A549 (cell line): Measurements from ENCODE around the gene KCNAB1. TPM values are rescaled to one million over a fixed set of nuclear protein-coding genes. Genes with fewer than 3 reads are reported as not detected.

Experiments
- ATAC-seq, 2 experiments: fragments of 200-7000 bp in 1 of 2; fragments of >200 bp in 1 of 2; cut with Nextera tagmentation in 1 of 2; cut with Tn5 transposase in 1 of 2; 3 replicates each; pipeline versions ENCODE4 v1.8.0 to v1.9.1; 2018 to 2020; ENCODE audit warnings: mild to moderate bottlenecking in 1 of 2, moderate library complexity in 1 of 2
- CTCF ChIA-PET: fragments of 300-600 bp; sonication (Branson Sonifier 250); formaldehyde crosslinking; extraction: SDS; loops from one replicate; lab custom pipeline; 2021; ENCODE audit warnings: antibody characterized with exemption, inconsistent platforms; lab: Yijun Ruan, JAX
- POLR2A ChIA-PET: fragments of 350-600 bp; formaldehyde crosslinking; extraction: SDS; loops from one replicate; lab custom pipeline; 2021; ENCODE audit warnings: antibody characterized with exemption, inconsistent platforms; lab: Yijun Ruan, JAX
- DNase-seq, 2 experiments: peaks; one replicate each; pipeline versions ENCODE4 v3.0.0 to v3.0.0-alpha.2; 2011 to 2016; ENCODE audit warnings: low read depth in 1 of 2, low spot score in 1 of 2
- FAIRE-seq: peaks from 2 replicates; lab custom pipeline; 2011; peaks lifted over from hg19 to GRCh38; lab: Jason Lieb, UNC
- H3K27ac ChIP-seq, 2 experiments: fragments of >200 bp; sonication (Bioruptor Twin); formaldehyde crosslinking; 3 replicates each; pipeline ENCODE4 v1.5.1; 2016 to 2017
- H3K4me1 ChIP-seq: fragments of >200 bp; sonication (Bioruptor Twin); formaldehyde crosslinking; 3 replicates; pipeline ENCODE4 v1.6.1; 2016
- H3K4me2 ChIP-seq: fragments of >200 bp; sonication (Bioruptor Twin); formaldehyde crosslinking; 3 replicates; pipeline ENCODE4 v1.6.1; 2016
- H3K4me3 ChIP-seq: fragments of >200 bp; sonication (Bioruptor Twin); formaldehyde crosslinking; 3 replicates; pipeline ENCODE4 v1.5.1; 2016
- H3K9me3 ChIP-seq: fragments of >200 bp; sonication (Bioruptor Twin); formaldehyde crosslinking; 3 replicates; pipeline ENCODE4 v1.6.1; 2016
- BCL3 ChIP-seq: fragments of >200 bp; sonication (Bioruptor Twin); formaldehyde crosslinking; IDR thresholded peaks from 3 replicates; pipeline ENCODE4 v1.6.1; 2016
- CHD2 ChIP-seq: fragments of 150-350 bp; IDR thresholded peaks from 2 replicates; pipeline ENCODE4 v1.6.1; 2014; ENCODE audit warnings: low read length; ENCODE audit not compliant: partially characterized antibody
- EHF ChIP-seq: fragments of 250-450 bp; sonication (Bioruptor Pico); IDR thresholded peaks from 2 replicates; pipeline ENCODE4 v1.5.0; 2020; ENCODE audit warnings: mild to moderate bottlenecking
- EHMT2 ChIP-seq: fragments of 200-600 bp; sonication (generic); IDR thresholded peaks from 2 replicates; pipeline ENCODE4 v1.6.1; 2016; ENCODE audit warnings: antibody characterized with exemption, low read depth, mild to moderate bottlenecking, moderate library complexity
- EP300 ChIP-seq, 2 experiments: fragments of >200 bp; sonication (Bioruptor Twin); formaldehyde crosslinking; IDR thresholded peaks; 2 replicates in 1 of 2; 3 replicates in 1 of 2; pipeline ENCODE4 v1.6.1; 2016 to 2017
- FOSL2 ChIP-seq, 2 experiments: fragments of 450-650 bp in 1 of 2; fragments of >200 bp in 1 of 2; sonication (Bioruptor Twin) in 1 of 2; formaldehyde crosslinking; IDR thresholded peaks; 2 replicates each; pipeline versions ENCODE4 v1.5.0 to v1.6.1; 2016 to 2020; ENCODE audit warnings: mild to moderate bottlenecking in 1 of 2, moderate library complexity in 1 of 2
- HDAC2 ChIP-seq: fragments of 200-600 bp; sonication (generic); IDR thresholded peaks from 2 replicates; pipeline ENCODE4 v1.6.1; 2016
- HMGXB4 ChIP-seq: fragments of 250-450 bp; sonication (Bioruptor Pico); IDR thresholded peaks from 2 replicates; pipeline ENCODE4 v1.5.0; 2021; ENCODE audit warnings: mild to moderate bottlenecking, moderate library complexity, borderline replicate concordance
- HOXB13 ChIP-seq: fragments of 250-450 bp; sonication (Bioruptor Pico); IDR thresholded peaks from 2 replicates; pipeline ENCODE4 v1.5.0; 2020; ENCODE audit warnings: low read depth, mild to moderate bottlenecking, moderate library complexity
- JUN ChIP-seq, 2 experiments: fragments of >200 bp; sonication (Bioruptor Twin); formaldehyde crosslinking; IDR thresholded peaks; 2 replicates in 1 of 2; 3 replicates in 1 of 2; pipeline ENCODE4 v1.6.1; 2016 to 2017
- KDM5A ChIP-seq: fragments of 200-600 bp; sonication (generic); IDR thresholded peaks from 2 replicates; pipeline ENCODE4 v1.6.1; 2016; ENCODE audit warnings: antibody characterized with exemption, mild to moderate bottlenecking
- MAX ChIP-seq: IDR thresholded peaks from 2 replicates; pipeline ENCODE4 v1.6.1; 2012
- NFE2L2 ChIP-seq: fragments of 150-350 bp; conservative IDR thresholded peaks from 2 replicates; pipeline ENCODE4 v1.6.1; 2014; ENCODE audit warnings: low read length
- PBX3 ChIP-seq: IDR thresholded peaks from 2 replicates; pipeline ENCODE4 v1.6.1; 2012
- RCOR1 ChIP-seq: fragments of 150-350 bp; IDR thresholded peaks from 2 replicates; pipeline ENCODE4 v1.6.1; 2014; ENCODE audit warnings: antibody characterized with exemption, low read length, low read depth
- SREBF2 ChIP-seq: fragments of 450-650 bp; IDR thresholded peaks from 2 replicates; pipeline ENCODE4 v1.6.1; 2014; ENCODE audit warnings: mild to moderate bottlenecking, moderate library complexity
- ZNF302 ChIP-seq: fragments of 250-450 bp; sonication (Bioruptor Pico); IDR thresholded peaks from 2 replicates; pipeline ENCODE4 v1.9.0; 2021; ENCODE audit warnings: inconsistent platforms, mild to moderate bottlenecking, moderate library complexity
- WGBS: methylation state at CpG from one replicate; pipeline ENCODE4 v1.1.6; 2017; ENCODE audit errors: missing lambda C conversion rate; 5-methylcytosine and 5-hydroxymethylcytosine counted together
- polyA plus RNA-seq, 4 experiments: library from polyadenylated mRNA; depleted of rRNA in 3 of 4; stranded (reverse); fragments of >200 nt; fragmentation: RNase III in 1 of 4; extraction: RNeasy Plus Mini Kit Qiagen cat#74134 plus additional on column Dnase treatment in 1 of 4; gene quantifications; 2 replicates in 3 of 4; 3 replicates in 1 of 4; pipeline ENCODE4 v1.2.3, GENCODE V29; 2011 to 2017

KCNAB1 gene
- polyA plus RNA-seq, 2 of the 4 experiments (the other 2 are of a cell fraction), result not detected

- Histone ChIP-seq H3K4me2 (no peak overlapping the region), H3K9me3 (no peaks in the 10 kb centered on the region), H3K4me1 (peaks cover 11% of the 10 kb centered on the region)
- 51% methylated on average over 2 of the region's 2 CpGs for WGBS
- POLR2A ChIA-PET, result no interaction called here
- FAIRE-seq, result no peak
- CTCF ChIA-PET, result interaction anchor here (0.8 to 16.4 kb wide), 4 partner anchors 30 to 625 kb away, joined by 3 to 182 read pairs (median 4); no protein-coding TSS in a partner anchor
- TF ChIP-seq NFE2L2, result no peak
- no peak for TF ChIP-seq KDM5A
- no peak for TF ChIP-seq EP300 (IDR thresholded peaks at IDR 0.05)
- no peak for TF ChIP-seq MAX
- TF ChIP-seq HMGXB4, result no peak
- TF ChIP-seq EHF, result no peak
- no peak for TF ChIP-seq ZNF302 (CRISPR knock-in tag)
- no peak for TF ChIP-seq PBX3
- no peak for TF ChIP-seq CHD2
- TF ChIP-seq HDAC2, result no peak
- no peak for TF ChIP-seq EHMT2
- TF ChIP-seq SREBF2, result no peak
- TF ChIP-seq, all 56 proteins: peak for 0
- no peak for ATAC-seq
- H3K27ac ChIP-seq, result no peak overlapping the region
- no peak overlapping the region for H3K4me3 ChIP-seq
- no peak for DNase-seq
Measured at GRCh38 chr3:156511987-156512677, 391.8 kb downstream of the KCNAB1 start.

GRCh38 chr3:156513619-156514018 lies 393.2 kb downstream of the KCNAB1 start:
- POLR2A ChIA-PET, result interaction anchor here (0.5 kb wide), 1 partner anchor 633 kb away, joined by 3 read pairs; no protein-coding TSS in a partner anchor
- CTCF ChIA-PET, result interaction anchor here (0.6 to 16.4 kb wide), 3 partner anchors 119 to 622 kb away, joined by 3 to 182 read pairs (median 3); no protein-coding TSS in a partner anchor
- H3K4me2 ChIP-seq, result peak overlapping the region; percentile 35; the same call in 2 of the 3 replicates
- 17% methylated on average over 5 of the region's 5 CpGs for WGBS
- TF ChIP-seq RCOR1, result no peak
- TF ChIP-seq FOSL2 (IDR thresholded peaks at IDR 0.05), result no peak
- 0 out of 2 replicates have a peak, but pooled peaks have one; percentile 4 for TF ChIP-seq FOSL2 (CRISPR knock-in tag; IDR thresholded peaks at IDR 0.05)
- TF ChIP-seq, all 56 proteins: peak for 1
- peaks cover 11% of the 10 kb centered on the region for H3K4me1 ChIP-seq
- H3K9me3 ChIP-seq, result no peaks in the 10 kb centered on the region
- no peak overlapping the region for H3K4me3 ChIP-seq
- ATAC-seq (peak in 1 of 2 experiments; percentile 34; a peak in 2 of 6 replicates), FAIRE-seq (no peak), DNase-seq (peak in 1 of 2 experiments; percentile 40)
- no peak overlapping the region for H3K27ac ChIP-seq

- Histone ChIP-seq H3K4me1 (peaks cover 11% of the 10 kb centered on the region), H3K4me2 (no peak overlapping the region), H3K9me3 (no peaks in the 10 kb centered on the region), H3K27ac (no peak overlapping the region), H3K4me3 (no peak overlapping the region)
- ATAC-seq, result no peak
- CTCF ChIA-PET, result interaction anchor here (1.4 to 16.4 kb wide), 3 partner anchors 12 to 621 kb away, joined by 3 to 182 read pairs (median 5); no protein-coding TSS in a partner anchor
- 92% methylated on average over 3 of the region's 3 CpGs for WGBS
- POLR2A ChIA-PET, result no interaction called here
- DNase-seq, result no peak
- TF ChIP-seq HOXB13 (no peak), JUN (IDR thresholded peaks at IDR 0.05) (no peak), BCL3 (no peak), KDM5A (no peak)
- FAIRE-seq, result no peak
Measured at GRCh38 chr3:156516284-156516683, 395.9 kb downstream of the KCNAB1 start.
